B cell (primary cell): ENCODE data around the gene TNRC6A. TPM values are rescaled to one million over a fixed set of nuclear protein-coding genes. Genes with fewer than 3 reads are reported as not detected.

Experiments used
- ATAC-seq: fragments of 200-7000 bp; cut with Tn5 transposase; one replicate; pipeline ENCODE4 v1.10.0; 2021; ENCODE audit warnings: low read depth, mild to moderate bottlenecking, moderate number of reproducible peaks, moderate library complexity
- CTCF ChIA-PET: fragments of 350-600 bp; sonication (Branson Sonifier 250); formaldehyde crosslinking; loops from one replicate; lab custom pipeline; 2021; ENCODE audit warnings: antibody characterized with exemption, inconsistent platforms; lab: Charles Lee
- POLR2A ChIA-PET: fragments of 350-600 bp; sonication (Branson Sonifier 250); formaldehyde crosslinking; loops from one replicate; lab custom pipeline; 2021; ENCODE audit warnings: antibody characterized with exemption; lab: Charles Lee
- DNase-seq: peaks from one replicate; pipeline ENCODE4 v3.0.0; 2013
- H2AFZ ChIP-seq: 2 replicates; pipeline ENCODE4 v1.6.1; 2012; ENCODE audit warnings: mild to moderate bottlenecking, low read depth, low read length; ENCODE audit not compliant: insufficient read depth, poor library complexity, severe bottlenecking
- H3K27ac ChIP-seq, 2 donors: 1 replicate in 1 of 2; 2 replicates in 1 of 2; pipeline ENCODE4 v1.5.1; 2012 to 2013; ENCODE audit warnings: low read length in 2 of 2, mild to moderate bottlenecking in 2 of 2, moderate library complexity in 1 of 2
- H3K27me3 ChIP-seq, 4 experiments: fragments of 200-600 bp in 1 of 4; sonication (generic) in 1 of 4; replicated peaks in 1 of 4; 1 replicate in 2 of 4; 2 replicates in 2 of 4; pipeline versions ENCODE4 v1.6.1 to v1.7.0; 2013 to 2016; ENCODE audit warnings: low read length in 3 of 4, mild to moderate bottlenecking in 2 of 4, mixed read lengths in 1 of 4, moderate library complexity in 1 of 4; ENCODE audit not compliant: insufficient read depth in 4 of 4, control insufficient read depth in 3 of 4; ENCODE audit errors: control extremely low read depth in 1 of 4
- H3K36me3 ChIP-seq, 2 experiments: replicated peaks in 1 of 2; 1 replicate in 1 of 2; 2 replicates in 1 of 2; pipeline versions ENCODE4 v1.6.1 to v1.7.1; 2013; ENCODE audit warnings: low read length in 1 of 2; ENCODE audit not compliant: insufficient read depth in 2 of 2, control insufficient read depth in 1 of 2; ENCODE audit errors: control extremely low read depth in 1 of 2, extremely low read depth in 1 of 2
- H3K4me1 ChIP-seq, 2 donors: fragments of 200-600 bp in 1 of 2; sonication (generic) in 1 of 2; 1 replicate in 1 of 2; 2 replicates in 1 of 2; pipeline versions ENCODE4 v1.5.1 to v1.6.1; 2013 to 2017; ENCODE audit warnings: low read length in 2 of 2; ENCODE audit not compliant: control insufficient read depth in 2 of 2, insufficient read depth in 2 of 2
- H3K4me2 ChIP-seq: replicated peaks from 2 replicates; pipeline ENCODE3; 2012; ENCODE audit warnings: mild to moderate bottlenecking, low read depth, low read length; ENCODE audit not compliant: poor library complexity, severe bottlenecking
- H3K4me3 ChIP-seq, 5 experiments: fragments of 200-600 bp in 1 of 5; sonication (generic) in 1 of 5; 1 replicate in 3 of 5; 2 replicates in 2 of 5; pipeline versions ENCODE4 v1.5.1 to v1.7.0; 2011 to 2016; ENCODE audit warnings: low read length in 4 of 5, mild to moderate bottlenecking in 4 of 5, low read depth in 2 of 5, control low read depth in 1 of 5, moderate library complexity in 1 of 5; ENCODE audit not compliant: insufficient read depth in 1 of 5; ENCODE audit errors: control extremely low read depth in 1 of 5, extremely low read depth in 1 of 5
- H3K79me2 ChIP-seq: fragments of 200-600 bp; sonication (generic); one replicate; pipeline ENCODE4 v1.6.0; 2016; ENCODE audit warnings: low read length; ENCODE audit not compliant: control insufficient read depth, insufficient read depth
- H3K9ac ChIP-seq: fragments of 200-600 bp; sonication (generic); 2 replicates; pipeline ENCODE4 v1.6.1; 2017; ENCODE audit warnings: mild to moderate bottlenecking, low read length, moderate library complexity
- H3K9me3 ChIP-seq, 3 donors: one replicate each; pipeline versions ENCODE4 v1.6.1 to v1.7.1; 2013; ENCODE audit warnings: low read length in 2 of 3; ENCODE audit not compliant: control insufficient read depth in 2 of 3, insufficient read depth in 1 of 3; ENCODE audit errors: control extremely low read depth in 1 of 3
- H4K20me1 ChIP-seq: 2 replicates; pipeline ENCODE4 v1.6.0; 2012; ENCODE audit warnings: mild to moderate bottlenecking, low read length; ENCODE audit not compliant: insufficient read depth, control insufficient read depth, poor library complexity, severe bottlenecking
- H3K27ac Mint-ChIP-seq: one replicate; pipeline ENCODE4 v1.8.0; 2021; ENCODE audit warnings: mixed read lengths
- H3K27me3 Mint-ChIP-seq: one replicate; pipeline ENCODE4 v1.8.0; 2021; ENCODE audit warnings: mixed read lengths
- H3K4me1 Mint-ChIP-seq: one replicate; pipeline ENCODE4 v1.8.0; 2021; ENCODE audit warnings: mixed read lengths
- H3K4me3 Mint-ChIP-seq: one replicate; pipeline ENCODE4 v1.8.0; 2021; ENCODE audit warnings: mixed read lengths
- H3K9me3 Mint-ChIP-seq: one replicate; pipeline ENCODE4 v1.8.0; 2022; ENCODE audit warnings: mixed read lengths; ENCODE audit not compliant: insufficient read depth
- EZH2 ChIP-seq: IDR thresholded peaks from 2 replicates; pipeline ENCODE4 v1.6.1; 2012; ENCODE audit warnings: borderline replicate concordance, low read depth, mild to moderate bottlenecking, moderate library complexity, low read length; ENCODE audit not compliant: insufficient read depth, poor library complexity, severe bottlenecking
- WGBS: methylation state at CpG from one replicate; pipeline ENCODE4 v1.1.5; 2013; ENCODE audit warnings: missing lambda C conversion rate; ENCODE audit not compliant: insufficient coverage; 5-methylcytosine and 5-hydroxymethylcytosine counted together
- intact Hi-C: fragments of 100-400 bp; cut with micrococcal nuclease; formaldehyde crosslinking; loops from one replicate; pipeline ENCODE4 v1.10.0; 2022
- polyA plus RNA-seq: library from polyadenylated mRNA; depleted of rRNA; stranded (reverse); fragments of >200 nt; gene quantifications from 2 replicates; pipeline ENCODE4 v1.2.3, GENCODE V29; 2012
- total RNA-seq, 2 donors: library from RNA; stranded (reverse); fragments of 120-200 nt in 1 of 2; gene quantifications; 1 replicate in 1 of 2; 2 replicates in 1 of 2; pipeline versions ENCODE4 v1.2.3 to v1.2.4, GENCODE V29; 2013 to 2022
- TF ChIP-seq, protein P1 (sequence below): fragments of 200-600 bp; IDR thresholded peaks from one replicate; pipeline ENCODE4 v1.8.0; 2022; ENCODE audit warnings: antibody characterized with exemption, mild to moderate bottlenecking

TNRC6A gene
- total and polyA plus RNA-seq, 2 donors (not counting 1 experiment from before 2014, with no cell fraction given), result 79.3 to 104 TPM

DNA sequence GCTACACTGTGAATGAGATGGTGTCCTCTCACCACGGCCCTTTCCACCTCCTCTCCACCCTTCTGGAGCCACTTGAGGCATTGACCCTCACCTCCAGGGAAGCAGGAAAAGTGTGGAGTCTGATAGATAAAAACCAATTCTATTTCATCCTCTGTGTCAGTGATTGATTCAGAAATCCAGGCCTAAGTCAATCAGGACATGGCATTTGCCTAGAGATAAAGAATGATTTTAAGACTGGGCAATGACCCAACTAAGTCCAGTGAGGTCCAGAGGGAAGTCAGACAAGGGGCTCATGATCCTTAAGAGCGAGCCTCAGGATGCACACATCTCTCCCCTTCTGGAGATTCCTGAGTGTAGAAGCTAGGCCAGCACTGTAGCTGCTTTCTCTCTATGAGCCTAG lies 41.1 kb upstream of the TNRC6A start:
- Histone ChIP-seq H2AFZ (no peak overlapping the region), H3K27ac (no peak overlapping the region), H4K20me1 (no peaks in the 10 kb centered on the region), H3K36me3 (no peaks in the 10 kb centered on the region), H3K4me2 (no peak overlapping the region), H3K9me3 (no peaks in the 10 kb centered on the region), H3K4me3 (no peak overlapping the region), H3K27me3 (no peaks in the 10 kb centered on the region), H3K4me1 (no peaks in the 10 kb centered on the region), H3K9ac (no peak overlapping the region), H3K79me2 (no peaks in the 10 kb centered on the region)
- H3K27ac Mint-ChIP-seq, result no peak overlapping the region
- H3K27me3 Mint-ChIP-seq, result peaks cover 12% of the 10 kb centered on the region
- ATAC-seq, result no peak
- ChIA-PET CTCF (no interaction called here), POLR2A (no interaction called here)
- no peaks in the 10 kb centered on the region for H3K9me3 Mint-ChIP-seq
- intact Hi-C loops, result no loop called here
- no peak overlapping the region for H3K4me3 Mint-ChIP-seq
- DNase-seq, result no peak
- no peaks in the 10 kb centered on the region for H3K4me1 Mint-ChIP-seq
- TF ChIP-seq, protein P1, sequence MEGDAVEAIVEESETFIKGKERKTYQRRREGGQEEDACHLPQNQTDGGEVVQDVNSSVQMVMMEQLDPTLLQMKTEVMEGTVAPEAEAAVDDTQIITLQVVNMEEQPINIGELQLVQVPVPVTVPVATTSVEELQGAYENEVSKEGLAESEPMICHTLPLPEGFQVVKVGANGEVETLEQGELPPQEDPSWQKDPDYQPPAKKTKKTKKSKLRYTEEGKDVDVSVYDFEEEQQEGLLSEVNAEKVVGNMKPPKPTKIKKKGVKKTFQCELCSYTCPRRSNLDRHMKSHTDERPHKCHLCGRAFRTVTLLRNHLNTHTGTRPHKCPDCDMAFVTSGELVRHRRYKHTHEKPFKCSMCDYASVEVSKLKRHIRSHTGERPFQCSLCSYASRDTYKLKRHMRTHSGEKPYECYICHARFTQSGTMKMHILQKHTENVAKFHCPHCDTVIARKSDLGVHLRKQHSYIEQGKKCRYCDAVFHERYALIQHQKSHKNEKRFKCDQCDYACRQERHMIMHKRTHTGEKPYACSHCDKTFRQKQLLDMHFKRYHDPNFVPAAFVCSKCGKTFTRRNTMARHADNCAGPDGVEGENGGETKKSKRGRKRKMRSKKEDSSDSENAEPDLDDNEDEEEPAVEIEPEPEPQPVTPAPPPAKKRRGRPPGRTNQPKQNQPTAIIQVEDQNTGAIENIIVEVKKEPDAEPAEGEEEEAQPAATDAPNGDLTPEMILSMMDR, result no peak
- no peak for TF ChIP-seq EZH2
- 100% methylated on average over 1 of the region's 2 CpGs for WGBS

DNA sequence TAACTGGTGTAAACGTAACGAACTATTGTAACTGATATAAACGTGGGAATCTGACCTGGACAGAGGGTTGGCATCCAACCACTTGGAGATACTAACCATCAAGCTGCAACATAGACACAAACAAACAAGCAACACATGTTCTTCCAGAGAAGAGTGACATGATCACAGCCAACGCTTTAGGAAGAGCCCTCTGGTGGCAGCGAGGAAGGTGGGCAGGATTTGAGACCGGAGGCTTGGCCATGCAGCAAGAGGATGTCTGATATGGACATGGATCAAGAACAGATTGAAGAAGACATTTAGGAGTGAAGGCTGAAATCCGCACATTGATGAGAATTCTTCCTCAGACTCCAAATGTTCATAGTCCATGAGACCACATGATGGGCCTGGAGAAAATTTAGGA lies 40.3 kb upstream of the TNRC6A start:
- H3K27me3 Mint-ChIP-seq, result peaks cover 12% of the 10 kb centered on the region
- Histone ChIP-seq H4K20me1 (no peaks in the 10 kb centered on the region), H3K4me2 (no peak overlapping the region), H3K27me3 (no peaks in the 10 kb centered on the region), H3K9ac (no peak overlapping the region), H3K4me1 (no peaks in the 10 kb centered on the region), H3K9me3 (no peaks in the 10 kb centered on the region), H3K79me2 (no peaks in the 10 kb centered on the region), H3K27ac (no peak overlapping the region), H3K36me3 (no peaks in the 10 kb centered on the region), H3K4me3 (no peak overlapping the region), H2AFZ (no peak overlapping the region)
- no peak overlapping the region for H3K27ac Mint-ChIP-seq
- intact Hi-C loops, result no loop called here
- CTCF ChIA-PET, result no interaction called here
- H3K4me1 Mint-ChIP-seq, result no peaks in the 10 kb centered on the region
- WGBS, result 62% methylated on average over 5 of the region's 7 CpGs
- no peak for ATAC-seq
- TF ChIP-seq, protein P1, result no peak
- no peak for TF ChIP-seq EZH2
- DNase-seq, result no peak
- POLR2A ChIA-PET, result no interaction called here
- H3K9me3 Mint-ChIP-seq, result no peaks in the 10 kb centered on the region
- H3K4me3 Mint-ChIP-seq, result no peak overlapping the region
